Calu3 (cell line): Measurements from ENCODE around the gene C1QTNF1. TPM values are rescaled to one million over a fixed set of nuclear protein-coding genes. Genes with fewer than 3 reads are reported as not detected.

ENCODE experiments used
- BruUV-seq: library from RNA; stranded (reverse); fragments of 400-500 nt; replicated peaks from 2 replicates; lab custom pipeline; 2021; lab: Mats Ljungman, UMichigan
- CTCF ChIA-PET: fragments of 300-600 bp; sonication (Branson Sonifier 250); formaldehyde crosslinking; loops from one replicate; lab custom pipeline; 2022; ENCODE audit warnings: antibody characterized with exemption; lab: Charles Lee
- DNase-seq: peaks from one replicate; pipeline ENCODE4 v3.0.0; 2022
- H3K27ac Mint-ChIP-seq: one replicate; pipeline ENCODE4 v1.8.0; 2022; ENCODE audit warnings: mixed read lengths; ENCODE audit not compliant: unreplicated experiment
- H3K27me3 Mint-ChIP-seq: one replicate; pipeline ENCODE4 v1.8.0; 2022; ENCODE audit warnings: mixed read lengths; ENCODE audit not compliant: unreplicated experiment
- H3K36me3 Mint-ChIP-seq: one replicate; pipeline ENCODE4 v1.8.0; 2022; ENCODE audit warnings: mild to moderate bottlenecking, moderate library complexity, mixed read lengths; ENCODE audit not compliant: insufficient read depth, unreplicated experiment
- H3K4me1 Mint-ChIP-seq: one replicate; pipeline ENCODE4 v1.8.0; 2022; ENCODE audit warnings: mild to moderate bottlenecking, low read depth, mixed read lengths; ENCODE audit not compliant: unreplicated experiment
- H3K4me3 Mint-ChIP-seq: one replicate; pipeline ENCODE4 v1.8.0; 2022; ENCODE audit warnings: mild to moderate bottlenecking, low read depth, moderate library complexity, mixed read lengths; ENCODE audit not compliant: unreplicated experiment
- H3K9me3 Mint-ChIP-seq: one replicate; pipeline ENCODE4 v1.8.0; 2022; ENCODE audit warnings: low read depth, mixed read lengths; ENCODE audit not compliant: unreplicated experiment
- intact Hi-C: fragments of 100-400 bp; cut with micrococcal nuclease; formaldehyde crosslinking; loops from one replicate; pipeline ENCODE4 v1.10.0; 2022; ENCODE audit not compliant: unreplicated experiment
- total RNA-seq: library from RNA; stranded (reverse); gene quantifications from 2 replicates; pipeline ENCODE4 v1.2.3, GENCODE V29; 2022
- TF ChIP-seq, protein P1 (sequence below): fragments of 200-600 bp; IDR thresholded peaks from one replicate; pipeline ENCODE4 v1.8.0; 2022; ENCODE audit warnings: antibody characterized with exemption; ENCODE audit not compliant: unreplicated experiment

The C1QTNF1 gene
- total RNA-seq, 1 experiment from 2014 or later, result 3.3 TPM

DNA sequence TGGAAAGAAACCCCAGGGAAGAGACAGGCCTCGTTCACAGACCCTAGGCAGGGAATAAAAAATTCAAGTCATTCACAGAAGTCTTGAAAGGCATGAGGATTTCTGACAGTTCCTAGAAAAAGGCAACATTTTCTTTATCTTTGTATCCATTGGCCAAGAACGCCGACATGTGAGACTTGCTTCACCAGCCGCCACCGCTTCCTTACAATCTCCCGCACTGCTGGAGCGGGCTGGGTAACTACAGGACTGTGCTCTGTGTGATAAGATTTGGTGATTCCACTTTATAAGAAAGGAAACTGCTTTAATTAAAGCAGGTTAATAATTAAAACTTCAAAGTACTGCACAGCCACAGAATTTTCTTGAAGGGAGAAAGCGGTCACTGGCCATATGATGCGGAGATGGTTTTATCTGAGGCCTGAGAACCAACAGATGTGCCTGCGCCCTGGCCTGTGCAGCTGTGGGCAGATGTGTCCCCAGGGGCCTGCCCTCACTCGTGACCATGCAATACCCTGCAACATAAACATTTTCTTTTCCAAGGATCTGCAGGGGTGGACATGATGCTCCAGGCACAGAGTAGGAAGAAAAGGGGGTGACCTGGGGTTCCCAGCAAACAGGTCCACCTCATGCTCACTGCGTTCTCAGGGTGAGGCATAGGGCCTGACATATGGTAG, 31.3 kb upstream of the C1QTNF1 start:
- CTCF ChIA-PET, result no interaction called here
- intact Hi-C loops, result no loop called here
- no peaks in the 10 kb centered on the region for H3K27me3 Mint-ChIP-seq
- BruUV-seq, result no TSS peak
- no peaks in the 10 kb centered on the region for H3K9me3 Mint-ChIP-seq
- TF ChIP-seq, protein P1, sequence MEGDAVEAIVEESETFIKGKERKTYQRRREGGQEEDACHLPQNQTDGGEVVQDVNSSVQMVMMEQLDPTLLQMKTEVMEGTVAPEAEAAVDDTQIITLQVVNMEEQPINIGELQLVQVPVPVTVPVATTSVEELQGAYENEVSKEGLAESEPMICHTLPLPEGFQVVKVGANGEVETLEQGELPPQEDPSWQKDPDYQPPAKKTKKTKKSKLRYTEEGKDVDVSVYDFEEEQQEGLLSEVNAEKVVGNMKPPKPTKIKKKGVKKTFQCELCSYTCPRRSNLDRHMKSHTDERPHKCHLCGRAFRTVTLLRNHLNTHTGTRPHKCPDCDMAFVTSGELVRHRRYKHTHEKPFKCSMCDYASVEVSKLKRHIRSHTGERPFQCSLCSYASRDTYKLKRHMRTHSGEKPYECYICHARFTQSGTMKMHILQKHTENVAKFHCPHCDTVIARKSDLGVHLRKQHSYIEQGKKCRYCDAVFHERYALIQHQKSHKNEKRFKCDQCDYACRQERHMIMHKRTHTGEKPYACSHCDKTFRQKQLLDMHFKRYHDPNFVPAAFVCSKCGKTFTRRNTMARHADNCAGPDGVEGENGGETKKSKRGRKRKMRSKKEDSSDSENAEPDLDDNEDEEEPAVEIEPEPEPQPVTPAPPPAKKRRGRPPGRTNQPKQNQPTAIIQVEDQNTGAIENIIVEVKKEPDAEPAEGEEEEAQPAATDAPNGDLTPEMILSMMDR, result no peak
- no peak for DNase-seq
- peaks cover 79% of the 10 kb centered on the region for H3K36me3 Mint-ChIP-seq
- H3K4me1 Mint-ChIP-seq, result peaks cover 41% of the 10 kb centered on the region
- H3K4me3 Mint-ChIP-seq, result no peak overlapping the region
- H3K27ac Mint-ChIP-seq, result peak overlapping the region; percentile 28

DNA sequence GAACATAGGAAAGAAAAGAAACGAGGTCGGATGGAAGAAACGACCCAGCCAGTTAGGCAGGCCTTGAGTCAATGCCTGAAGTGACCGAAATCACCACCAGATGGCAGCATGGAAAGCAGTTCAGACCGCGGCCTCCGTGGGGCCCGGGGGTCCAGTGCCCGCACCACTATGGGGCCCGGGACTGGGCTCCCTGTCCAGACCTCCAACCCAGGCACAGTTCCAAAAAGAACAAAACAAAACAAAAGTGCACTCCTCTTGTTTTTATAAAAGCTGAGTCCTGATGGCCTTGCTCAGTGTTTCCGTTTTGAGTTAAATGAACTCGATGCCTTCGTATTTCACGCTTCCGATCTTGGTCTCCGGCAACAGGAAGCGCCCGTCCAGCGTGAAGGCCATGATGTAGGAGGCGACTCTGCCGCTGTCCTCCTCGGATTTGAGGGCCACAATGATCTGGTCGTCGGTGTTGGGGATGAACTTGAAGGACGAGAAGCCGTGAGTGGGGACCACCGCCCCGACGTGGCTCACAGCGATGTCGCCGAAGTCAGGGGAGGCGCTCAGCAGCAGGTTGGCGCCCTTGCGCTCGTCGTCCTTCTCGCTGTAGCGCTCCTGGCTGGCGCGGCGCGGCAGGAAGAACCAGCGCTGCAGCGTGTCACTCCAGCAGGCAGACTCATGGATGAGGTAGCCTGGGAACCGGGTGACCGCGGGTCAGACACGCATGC, 30.6 kb upstream of the C1QTNF1 start:
- BruUV-seq, result no TSS peak
- TF ChIP-seq, protein P1, result peak; percentile 82
- H3K4me3 Mint-ChIP-seq, result no peak overlapping the region
- H3K36me3 Mint-ChIP-seq, result peaks cover 80% of the 10 kb centered on the region
- DNase-seq, result peak; percentile 64
- intact Hi-C loops, result no loop called here
- no peaks in the 10 kb centered on the region for H3K9me3 Mint-ChIP-seq
- H3K27me3 Mint-ChIP-seq, result no peaks in the 10 kb centered on the region
- peaks cover 41% of the 10 kb centered on the region for H3K4me1 Mint-ChIP-seq
- CTCF ChIA-PET, result no interaction called here
- peak overlapping the region; percentile 28 for H3K27ac Mint-ChIP-seq

DNA sequence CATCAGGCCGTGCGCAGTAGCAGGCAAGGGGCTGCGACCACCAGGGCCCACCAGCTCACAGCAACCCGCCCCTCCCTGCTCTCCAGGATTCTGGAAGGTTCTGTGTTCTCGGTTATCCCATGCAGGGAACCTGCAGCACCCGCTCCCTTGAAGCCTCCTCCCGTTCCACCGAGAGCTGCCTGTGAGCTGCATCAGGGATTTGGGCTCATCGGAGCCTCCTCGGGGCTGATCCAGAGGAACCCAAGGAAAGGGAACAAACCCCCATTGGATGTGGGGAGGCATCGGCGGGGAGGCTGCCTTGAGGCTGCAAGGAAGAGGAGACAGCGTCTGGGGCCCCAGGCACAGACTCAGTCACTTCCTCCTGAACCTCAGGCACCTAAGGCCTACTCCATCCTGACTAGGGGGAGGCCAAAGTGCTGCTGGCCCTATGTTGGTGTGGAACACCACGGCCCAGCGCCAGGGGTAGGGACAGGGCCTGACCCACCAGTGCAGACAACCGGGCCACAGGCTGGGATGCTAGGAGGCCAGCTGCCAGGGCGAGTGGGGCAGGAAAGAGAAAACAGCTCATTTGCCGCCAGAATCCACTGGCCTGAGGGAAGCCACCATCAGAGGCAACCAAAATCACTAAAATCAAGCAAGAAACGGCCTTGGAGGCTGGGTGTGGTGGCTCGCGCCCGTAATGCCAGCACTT, 29.8 kb upstream of the C1QTNF1 start:
- H3K27ac Mint-ChIP-seq, result no peak overlapping the region
- peaks cover 80% of the 10 kb centered on the region for H3K36me3 Mint-ChIP-seq
- H3K27me3 Mint-ChIP-seq, result no peaks in the 10 kb centered on the region
- no peak overlapping the region for H3K4me3 Mint-ChIP-seq
- no TSS peak for BruUV-seq
- CTCF ChIA-PET, result interaction anchor here (0.6 kb wide), 1 partner anchor 261 kb away, joined by 3 read pairs; no protein-coding TSS in a partner anchor
- TF ChIP-seq, protein P1, result no peak
- H3K9me3 Mint-ChIP-seq, result no peaks in the 10 kb centered on the region
- H3K4me1 Mint-ChIP-seq, result peaks cover 45% of the 10 kb centered on the region
- intact Hi-C loops, result no loop called here
- DNase-seq, result no peak

DNA sequence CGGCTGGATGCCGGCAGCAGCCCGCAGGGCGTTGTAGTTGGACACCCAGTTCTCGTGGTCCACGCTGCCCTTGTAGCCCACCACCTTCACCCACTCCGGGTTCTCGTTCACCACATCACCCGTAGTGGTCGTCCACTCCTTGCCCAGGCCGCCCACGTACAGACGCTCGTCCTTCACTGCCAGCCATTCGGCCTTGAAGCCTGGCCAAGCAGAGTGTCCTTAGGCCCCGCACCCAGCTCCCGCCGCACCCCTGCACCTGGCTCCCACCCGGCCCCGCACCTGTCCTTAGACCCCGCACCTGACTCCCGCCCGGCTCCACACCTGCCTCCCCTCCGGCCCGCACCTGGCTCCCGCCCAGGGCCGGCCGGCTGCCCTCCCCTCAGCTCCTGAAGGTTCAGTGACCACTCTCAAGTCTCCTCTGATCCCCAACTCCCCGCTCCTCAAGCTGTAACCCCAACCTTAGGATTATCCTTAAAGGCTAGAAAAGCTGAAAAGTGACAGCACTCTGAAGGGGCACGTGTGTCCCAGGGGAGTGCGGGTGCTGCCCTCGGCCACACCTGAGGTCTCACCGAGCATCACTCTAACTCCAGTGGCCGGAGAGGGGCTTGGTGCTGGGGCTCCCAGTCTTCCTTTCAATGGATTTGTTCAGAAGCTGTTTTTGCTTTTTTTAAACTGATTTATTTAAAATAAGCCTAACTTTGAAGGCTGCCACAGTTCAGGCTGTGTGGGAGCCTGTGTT, 28.8 kb upstream of the C1QTNF1 start:
- intact Hi-C loops, result no loop called here
- CTCF ChIA-PET, result interaction anchor here (0.6 to 1.3 kb wide), 4 partner anchors 10 to 217 kb away, joined by 3 to 9 read pairs (median 4); no protein-coding TSS in a partner anchor
- Mint-ChIP-seq H3K9me3 (no peaks in the 10 kb centered on the region), H3K27me3 (no peaks in the 10 kb centered on the region), H3K27ac (peak overlapping the region; percentile 96), H3K36me3 (peaks cover 81% of the 10 kb centered on the region), H3K4me1 (peaks cover 50% of the 10 kb centered on the region), H3K4me3 (peak overlapping the region; percentile 59)
- BruUV-seq, result no TSS peak
- TF ChIP-seq, protein P1, result no peak
- DNase-seq, result no peak
